ENCODE measurements around the gene EXOC4. TPM values are rescaled to one million over a fixed set of nuclear protein-coding genes. Genes with fewer than 3 reads are reported as not detected.

Gene EXOC4
- total and polyA plus RNA-seq, 7 donors: 16.4 to 76.7 (median 50.7) TPM

DNA sequence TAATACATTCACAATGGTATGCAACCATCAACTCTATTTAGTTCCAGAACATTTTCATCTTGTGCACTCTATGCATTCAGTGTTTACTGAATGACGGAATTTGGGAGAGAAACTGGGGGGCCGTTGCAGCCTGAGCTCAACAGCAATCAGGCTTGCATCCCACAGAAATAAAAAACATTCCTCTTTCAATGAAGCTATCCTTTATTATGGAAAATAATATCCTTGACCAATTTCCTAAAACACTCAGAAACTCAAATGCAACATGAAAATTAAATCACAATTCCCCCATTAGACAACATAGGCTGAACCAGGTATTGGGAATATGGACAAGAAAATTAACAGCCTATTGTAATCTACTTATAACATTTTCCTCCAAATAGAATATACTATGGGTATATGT lies 6.3 kb upstream of the EXOC4 start:
- no peak overlapping the region for H3K27ac ChIP-seq
- intact Hi-C loops (cut with DNase I): no loop called here
- H3K27me3 ChIP-seq: no peaks in the 10 kb centered on the region
- 95 to 98% methylated on average over 2 of the region's 2 CpGs for WGBS, 2 donors
- H3K9me3 ChIP-seq: no peaks in the 10 kb centered on the region
- H3K4me1 ChIP-seq: no peaks in the 10 kb centered on the region
- DNase-seq: no peak
- no peak overlapping the region for H3K4me3 ChIP-seq
- TF ChIP-seq POLR2AphosphoS5 (IDR thresholded peaks at IDR 0.05) (no peak), POLR2A (IDR thresholded peaks at IDR 0.05) (no peak), EP300 (IDR thresholded peaks at IDR 0.05) (no peak)
- TF ChIP-seq, protein P1, sequence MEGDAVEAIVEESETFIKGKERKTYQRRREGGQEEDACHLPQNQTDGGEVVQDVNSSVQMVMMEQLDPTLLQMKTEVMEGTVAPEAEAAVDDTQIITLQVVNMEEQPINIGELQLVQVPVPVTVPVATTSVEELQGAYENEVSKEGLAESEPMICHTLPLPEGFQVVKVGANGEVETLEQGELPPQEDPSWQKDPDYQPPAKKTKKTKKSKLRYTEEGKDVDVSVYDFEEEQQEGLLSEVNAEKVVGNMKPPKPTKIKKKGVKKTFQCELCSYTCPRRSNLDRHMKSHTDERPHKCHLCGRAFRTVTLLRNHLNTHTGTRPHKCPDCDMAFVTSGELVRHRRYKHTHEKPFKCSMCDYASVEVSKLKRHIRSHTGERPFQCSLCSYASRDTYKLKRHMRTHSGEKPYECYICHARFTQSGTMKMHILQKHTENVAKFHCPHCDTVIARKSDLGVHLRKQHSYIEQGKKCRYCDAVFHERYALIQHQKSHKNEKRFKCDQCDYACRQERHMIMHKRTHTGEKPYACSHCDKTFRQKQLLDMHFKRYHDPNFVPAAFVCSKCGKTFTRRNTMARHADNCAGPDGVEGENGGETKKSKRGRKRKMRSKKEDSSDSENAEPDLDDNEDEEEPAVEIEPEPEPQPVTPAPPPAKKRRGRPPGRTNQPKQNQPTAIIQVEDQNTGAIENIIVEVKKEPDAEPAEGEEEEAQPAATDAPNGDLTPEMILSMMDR (IDR thresholded peaks at IDR 0.05): no peak
- no peaks in the 10 kb centered on the region for H3K36me3 ChIP-seq

- Histone ChIP-seq H3K4me3 (no peak overlapping the region), H3K27ac (no peak overlapping the region), H3K4me1 (peaks cover 0 to 6% (median 4%) of the 10 kb centered on the region in 4 donors), H3K9me3 (no peaks in the 10 kb centered on the region), H3K36me3 (no peaks in the 10 kb centered on the region), H3K27me3 (no peaks in the 10 kb centered on the region)
- 93 to 95% methylated on average over 2 of the region's 2 CpGs for WGBS, 2 donors
- TF ChIP-seq, protein P1 (IDR thresholded peaks at IDR 0.05): no peak
- TF ChIP-seq POLR2A (IDR thresholded peaks at IDR 0.05): no peak
- TF ChIP-seq POLR2AphosphoS5 (IDR thresholded peaks at IDR 0.05): no peak
- no peak for TF ChIP-seq EP300 (IDR thresholded peaks at IDR 0.05)
- DNase-seq: no peak
- intact Hi-C loops (cut with DNase I): no loop called here
These were observed 4.0 kb upstream of the EXOC4 start for GRCh38 chr7:133248901-133249300.

GRCh38 chr7:133252506-133252857 lies 396 bp upstream of the EXOC4 start:
- 65 to 69% methylated on average over 3 of the region's 3 CpGs for WGBS, 2 donors
- H3K9me3 ChIP-seq: no peaks in the 10 kb centered on the region
- DNase-seq: no peak
- no peaks in the 10 kb centered on the region for H3K36me3 ChIP-seq
- intact Hi-C loops (cut with DNase I): loop anchor here (5.0 to 10.0 kb wide), 3 partner anchors 170 to 1062 kb away; partner anchors contain the start of genes CHCHD3, LRGUK and SLC35B4
- H3K27ac ChIP-seq: no peak overlapping the region
- TF ChIP-seq POLR2AphosphoS5 (IDR thresholded peaks at IDR 0.05): no peak
- TF ChIP-seq EP300 (IDR thresholded peaks at IDR 0.05): no peak
- TF ChIP-seq, protein P1 (IDR thresholded peaks at IDR 0.05): no peak
- no peak for TF ChIP-seq POLR2A (IDR thresholded peaks at IDR 0.05)
- H3K4me1 ChIP-seq: peaks cover 0 to 26% (median 19%) of the 10 kb centered on the region in 4 donors
- no peaks in the 10 kb centered on the region for H3K27me3 ChIP-seq
- peak overlapping the region in 3 of 4 donors; percentile 90 to 96 (median 90) for H3K4me3 ChIP-seq

DNA sequence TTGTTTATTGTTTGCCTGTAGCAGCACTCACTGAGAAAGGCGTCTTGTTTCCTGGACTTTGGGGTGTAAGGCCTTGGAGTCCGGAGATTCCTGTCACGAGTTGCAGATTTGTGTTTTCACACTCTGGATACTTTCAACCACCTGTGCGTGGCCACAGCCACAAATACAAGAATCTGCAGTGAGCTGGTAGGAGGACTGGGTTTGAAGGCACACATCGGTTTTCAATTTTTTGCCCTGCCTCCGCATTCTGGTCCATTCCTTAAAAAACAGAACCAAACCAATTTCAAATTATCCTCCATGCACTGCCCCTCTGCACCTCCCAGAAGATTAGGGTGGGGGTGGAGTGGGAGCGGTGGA lies 619 bp downstream of the EXOC4 start:
- no peak for TF ChIP-seq POLR2A (IDR thresholded peaks at IDR 0.05)
- TF ChIP-seq POLR2AphosphoS5 (IDR thresholded peaks at IDR 0.05): no peak
- TF ChIP-seq, protein P1 (IDR thresholded peaks at IDR 0.05): no peak
- TF ChIP-seq EP300 (IDR thresholded peaks at IDR 0.05): no peak
- DNase-seq: no peak
- Histone ChIP-seq H3K9me3 (no peaks in the 10 kb centered on the region), H3K27ac (peak overlapping the region; percentile 81 to 92 (median 88)), H3K4me1 (peaks cover 0 to 26% (median 19%) of the 10 kb centered on the region in 4 donors), H3K4me3 (peak overlapping the region; percentile 83 to 96 (median 90)), H3K36me3 (no peaks in the 10 kb centered on the region), H3K27me3 (no peaks in the 10 kb centered on the region)
- WGBS, 2 donors: 3 to 8% methylated on average over 7 of the region's 7 CpGs
- intact Hi-C loops (cut with DNase I): loop anchor here (5.0 to 10.0 kb wide), 3 partner anchors 171 to 1061 kb away; partner anchors contain the start of genes CHCHD3, LRGUK and SLC35B4

DNA sequence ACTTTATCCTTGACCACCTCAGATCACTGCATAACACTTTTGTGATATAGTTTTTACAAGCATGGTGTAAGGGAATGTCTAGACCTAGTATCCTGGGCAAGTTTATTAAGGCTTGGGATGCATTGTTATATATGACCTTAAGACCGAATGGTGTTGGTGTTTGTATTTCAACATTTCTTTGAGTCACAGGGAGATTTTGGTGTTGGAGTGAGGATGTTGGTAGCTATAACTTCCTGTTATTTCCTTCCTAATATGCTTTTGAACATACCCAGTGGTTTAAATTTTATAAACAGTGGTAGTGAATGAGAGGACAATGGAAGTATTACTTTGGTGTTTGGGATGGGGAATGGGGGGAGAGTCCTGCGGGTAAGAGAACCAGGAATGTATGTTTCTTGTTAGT lies 2.6 kb downstream of the EXOC4 start:
- no peaks in the 10 kb centered on the region for H3K9me3 ChIP-seq
- no peak overlapping the region for H3K27ac ChIP-seq
- H3K4me3 ChIP-seq: no peak overlapping the region
- TF ChIP-seq, protein P1 (IDR thresholded peaks at IDR 0.05): no peak
- WGBS, 2 donors: 87 to 89% methylated on average over 2 of the region's 2 CpGs
- DNase-seq: no peak
- intact Hi-C loops (cut with DNase I): loop anchor here (10.0 kb wide), 1 partner anchor 1059 kb away; the partner anchor contains the start of gene SLC35B4
- H3K27me3 ChIP-seq: no peaks in the 10 kb centered on the region
- no peaks in the 10 kb centered on the region for H3K36me3 ChIP-seq
- H3K4me1 ChIP-seq: peaks cover 0 to 26% (median 19%) of the 10 kb centered on the region in 4 donors

Data from sigmoid colon (tissue), 7 donors.